Measurements from ENCODE around the gene BPHL.
"Not testable (repeated sequence)": the region's sequence is repeated elsewhere in the genome, so short reads cannot be mapped to it uniquely, and the experiment has no call there.

Gene BPHL

DNA sequence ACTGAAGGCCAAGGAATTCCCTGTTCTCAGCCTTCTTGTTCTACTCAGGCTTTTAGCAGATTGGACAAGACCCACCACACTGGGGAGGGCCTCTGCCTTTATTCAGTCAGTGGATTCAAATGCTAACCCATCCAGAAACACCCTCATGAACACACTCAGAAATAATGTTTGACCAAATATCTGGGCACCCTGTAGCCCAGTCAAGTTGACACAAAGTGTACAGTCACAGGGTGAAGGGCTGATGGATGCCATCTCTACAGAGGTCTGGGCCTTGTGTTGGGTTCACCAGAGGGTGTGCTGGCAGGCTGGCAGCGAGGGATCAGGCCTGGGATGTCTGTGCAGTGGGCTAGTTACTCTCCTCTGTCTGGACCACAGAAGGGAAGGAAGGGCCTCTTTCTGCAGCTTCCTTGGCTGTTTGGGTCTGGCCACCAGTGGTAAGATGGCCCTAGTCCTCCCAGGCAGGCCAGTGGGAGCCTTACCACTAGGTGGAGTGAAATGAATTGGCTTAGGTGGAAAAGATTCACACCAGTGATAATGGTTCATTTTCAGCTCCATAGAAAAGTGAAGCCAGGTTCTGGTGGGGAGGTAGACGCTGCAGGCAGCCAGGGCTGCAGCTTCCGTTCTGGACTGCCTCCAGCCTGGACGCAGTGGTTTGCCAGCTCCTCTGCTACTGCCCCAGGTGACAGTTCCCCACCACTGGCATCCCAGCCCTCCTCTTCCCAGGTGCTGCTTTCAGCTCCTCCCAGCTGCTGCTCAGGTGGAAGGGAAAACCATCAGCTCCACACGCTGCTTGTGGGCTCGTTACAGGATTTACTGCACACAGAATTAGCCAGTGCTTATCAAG, 29.6 kb downstream of the BPHL start:
- Histone ChIP-seq H3K4me3 (ENCODE audit: low read length in 2 of 2) (no peak overlapping the region), H3K27ac (ENCODE audit: low read depth in 2 of 2, low read length in 2 of 2) (no peak overlapping the region), H3K36me3 (ENCODE audit: control insufficient read depth in 2 of 2, insufficient read depth in 2 of 2, low read length in 2 of 2) (peaks cover 3 to 8% of the 10 kb centered on the region in 2 donors), H3K4me1 (ENCODE audit: control insufficient read depth in 2 of 2, insufficient read depth in 2 of 2, low read length in 2 of 2) (no peaks in the 10 kb centered on the region), H3K9me3 (ENCODE audit: control insufficient read depth in 2 of 2, low read length in 2 of 2) (no peaks in the 10 kb centered on the region), H3K9ac (ENCODE audit: low read depth in 1 of 2, low read length in 2 of 2) (no peak overlapping the region), H3K27me3 (ENCODE audit: control insufficient read depth in 2 of 2, insufficient read depth in 2 of 2, low read length in 2 of 2) (no peaks in the 10 kb centered on the region)

DNA sequence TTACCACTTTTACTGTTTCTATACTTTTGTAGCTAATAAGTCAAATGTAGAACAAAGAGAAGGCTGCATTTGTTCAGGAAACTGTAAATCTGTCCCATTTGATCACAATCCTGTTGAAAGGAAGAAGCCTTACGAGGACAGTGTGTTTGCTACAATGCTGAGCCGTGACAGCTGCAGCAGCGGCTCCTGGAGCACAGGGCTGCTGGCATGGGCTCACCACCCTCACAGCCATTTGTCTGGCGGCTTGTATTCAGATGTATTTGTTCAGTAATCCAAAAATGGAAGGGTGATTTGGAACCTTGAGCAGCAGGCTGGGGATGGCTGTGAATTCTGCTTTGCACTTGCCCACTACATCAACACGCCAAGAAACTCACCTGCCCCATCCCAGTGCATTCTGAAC, 33.2 kb downstream of the BPHL start:
- Histone ChIP-seq H3K27me3 (ENCODE audit: control insufficient read depth in 2 of 2, insufficient read depth in 2 of 2, low read length in 2 of 2) (no peaks in the 10 kb centered on the region), H3K36me3 (ENCODE audit: control insufficient read depth in 2 of 2, insufficient read depth in 2 of 2, low read length in 2 of 2) (peaks cover 0 to 5% of the 10 kb centered on the region in 2 donors), H3K27ac (ENCODE audit: low read depth in 2 of 2, low read length in 2 of 2) (no peak overlapping the region), H3K9me3 (ENCODE audit: control insufficient read depth in 2 of 2, low read length in 2 of 2) (no peaks in the 10 kb centered on the region), H3K9ac (ENCODE audit: low read depth in 1 of 2, low read length in 2 of 2) (no peak overlapping the region), H3K4me3 (ENCODE audit: low read length in 2 of 2) (no peak overlapping the region), H3K4me1 (ENCODE audit: control insufficient read depth in 2 of 2, insufficient read depth in 2 of 2, low read length in 2 of 2) (peaks cover 2 to 4% of the 10 kb centered on the region in 2 donors)

DNA sequence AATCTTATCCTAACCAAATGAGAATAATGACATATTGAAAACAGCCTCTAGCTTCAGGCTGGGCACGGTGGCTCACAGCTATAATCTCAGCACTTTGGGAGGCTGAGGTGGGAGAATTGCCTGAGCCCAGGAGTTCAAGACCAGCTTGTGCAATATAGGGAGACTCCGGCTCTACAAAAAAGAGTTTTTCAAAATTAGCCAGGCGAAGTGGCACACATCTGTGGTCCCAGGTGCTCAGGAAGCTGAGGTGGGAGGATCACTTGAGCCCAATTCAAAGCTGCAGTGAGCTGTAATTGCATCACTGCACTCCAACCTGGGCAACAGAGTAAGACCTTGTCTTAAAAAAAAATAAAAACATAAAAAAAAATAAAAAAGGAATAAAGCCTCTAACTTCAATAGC, 34.2 kb downstream of the BPHL start:
- Histone ChIP-seq H3K9ac (ENCODE audit: low read depth in 1 of 2, low read length in 2 of 2) (no peak overlapping the region), H3K27me3 (ENCODE audit: control insufficient read depth in 2 of 2, insufficient read depth in 2 of 2, low read length in 2 of 2) (no peaks in the 10 kb centered on the region), H3K9me3 (ENCODE audit: control insufficient read depth in 2 of 2, low read length in 2 of 2) (no peaks in the 10 kb centered on the region), H3K27ac (ENCODE audit: low read depth in 2 of 2, low read length in 2 of 2) (no peak overlapping the region), H3K4me3 (ENCODE audit: low read length in 2 of 2) (no peak overlapping the region), H3K4me1 (ENCODE audit: control insufficient read depth in 2 of 2, insufficient read depth in 2 of 2, low read length in 2 of 2) (peaks cover 6% of the 10 kb centered on the region in 2 donors), H3K36me3 (ENCODE audit: control insufficient read depth in 2 of 2, insufficient read depth in 2 of 2, low read length in 2 of 2) (peaks cover 0 to 3% of the 10 kb centered on the region in 2 donors)

DNA sequence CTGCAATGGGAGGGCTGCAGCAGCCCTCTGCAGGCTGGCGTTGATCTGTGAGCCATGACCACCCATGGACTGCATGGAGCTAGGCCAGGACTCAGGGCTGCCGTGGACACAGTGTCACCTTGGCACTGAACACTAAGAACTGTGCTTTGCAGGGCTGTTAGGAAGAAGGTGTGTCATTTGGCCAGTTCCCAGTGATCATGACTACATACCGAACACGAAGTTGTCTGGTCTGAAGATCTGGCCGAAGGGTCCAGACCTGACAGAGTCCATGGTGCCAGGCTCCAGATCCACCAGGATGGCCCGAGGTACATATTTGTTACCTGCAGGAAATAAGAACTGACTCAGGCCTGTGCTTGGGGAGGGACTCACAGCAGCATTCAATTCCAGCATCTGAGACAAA, 36.9 kb downstream of the BPHL start:
- H3K9me3 ChIP-seq (ENCODE audit: control insufficient read depth in 2 of 2, low read length in 2 of 2); H3K4me3 ChIP-seq (ENCODE audit: low read length in 2 of 2); H3K36me3 ChIP-seq (ENCODE audit: control insufficient read depth in 2 of 2, insufficient read depth in 2 of 2, low read length in 2 of 2); H3K27me3 ChIP-seq (ENCODE audit: control insufficient read depth in 2 of 2, insufficient read depth in 2 of 2, low read length in 2 of 2); H3K27ac ChIP-seq (ENCODE audit: low read depth in 2 of 2, low read length in 2 of 2); H3K9ac ChIP-seq (ENCODE audit: low read depth in 1 of 2, low read length in 2 of 2): not testable (repeated sequence)
- peaks cover 19 to 20% of the 10 kb centered on the region in 2 donors for H3K4me1 ChIP-seq (ENCODE audit: control insufficient read depth in 2 of 2, insufficient read depth in 2 of 2, low read length in 2 of 2)

DNA sequence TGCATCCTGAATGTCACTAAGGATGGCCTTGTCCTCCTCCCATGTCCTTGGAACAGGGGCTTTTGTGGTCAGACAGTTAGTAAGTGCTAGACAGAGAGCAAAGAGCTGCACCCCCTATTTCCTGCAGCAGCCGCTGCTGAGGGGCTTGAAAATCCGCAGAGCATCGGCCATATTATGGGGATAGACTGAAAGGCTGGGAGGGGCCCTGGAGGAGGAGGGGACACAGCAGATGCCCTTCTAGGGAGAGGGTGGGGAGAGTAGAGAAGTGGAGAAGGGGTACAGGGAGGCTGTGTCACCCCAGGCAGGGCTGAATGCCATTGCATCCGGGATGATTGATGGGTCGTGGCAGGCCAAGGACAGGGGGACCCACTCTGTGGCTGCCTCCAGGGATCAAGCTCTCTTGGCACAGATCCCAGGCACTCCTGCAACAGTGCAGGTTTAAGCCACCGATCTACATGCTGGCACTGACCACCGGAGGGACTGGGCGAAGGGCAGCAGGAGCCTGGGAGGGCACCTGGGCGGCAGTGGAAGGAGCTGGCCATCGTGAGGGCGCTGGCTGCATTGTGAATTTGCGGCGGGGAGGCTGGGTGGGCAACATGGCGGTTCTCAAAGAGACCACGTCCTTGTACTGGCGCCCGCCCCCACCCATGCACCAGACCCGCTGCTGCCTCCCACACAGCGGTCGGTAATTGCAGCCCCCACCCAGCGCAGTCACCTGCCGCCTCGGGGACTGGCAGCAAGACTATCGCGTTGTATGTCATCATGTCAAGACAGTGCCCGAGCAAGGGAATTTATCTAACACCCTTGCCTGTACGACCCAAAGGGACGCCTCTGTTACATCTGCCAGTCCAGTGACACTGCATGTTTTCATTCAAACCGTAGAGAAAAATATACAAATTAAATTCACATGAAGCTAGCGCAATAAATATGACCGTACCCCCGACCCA, 37.9 kb downstream of the BPHL start:
- H3K9me3 ChIP-seq (ENCODE audit: control insufficient read depth in 2 of 2, low read length in 2 of 2); H3K27me3 ChIP-seq (ENCODE audit: control insufficient read depth in 2 of 2, insufficient read depth in 2 of 2, low read length in 2 of 2); H3K36me3 ChIP-seq (ENCODE audit: control insufficient read depth in 2 of 2, insufficient read depth in 2 of 2, low read length in 2 of 2): not testable (repeated sequence)
- Histone ChIP-seq H3K27ac (ENCODE audit: low read depth in 2 of 2, low read length in 2 of 2) (peak overlapping the region; percentile 80 to 91), H3K4me1 (ENCODE audit: control insufficient read depth in 2 of 2, insufficient read depth in 2 of 2, low read length in 2 of 2) (peaks cover 19 to 20% of the 10 kb centered on the region in 2 donors), H3K9ac (ENCODE audit: low read depth in 1 of 2, low read length in 2 of 2) (peak overlapping the region; percentile 74 to 89), H3K4me3 (ENCODE audit: low read length in 2 of 2) (peak overlapping the region; percentile 78 to 84)

DNA sequence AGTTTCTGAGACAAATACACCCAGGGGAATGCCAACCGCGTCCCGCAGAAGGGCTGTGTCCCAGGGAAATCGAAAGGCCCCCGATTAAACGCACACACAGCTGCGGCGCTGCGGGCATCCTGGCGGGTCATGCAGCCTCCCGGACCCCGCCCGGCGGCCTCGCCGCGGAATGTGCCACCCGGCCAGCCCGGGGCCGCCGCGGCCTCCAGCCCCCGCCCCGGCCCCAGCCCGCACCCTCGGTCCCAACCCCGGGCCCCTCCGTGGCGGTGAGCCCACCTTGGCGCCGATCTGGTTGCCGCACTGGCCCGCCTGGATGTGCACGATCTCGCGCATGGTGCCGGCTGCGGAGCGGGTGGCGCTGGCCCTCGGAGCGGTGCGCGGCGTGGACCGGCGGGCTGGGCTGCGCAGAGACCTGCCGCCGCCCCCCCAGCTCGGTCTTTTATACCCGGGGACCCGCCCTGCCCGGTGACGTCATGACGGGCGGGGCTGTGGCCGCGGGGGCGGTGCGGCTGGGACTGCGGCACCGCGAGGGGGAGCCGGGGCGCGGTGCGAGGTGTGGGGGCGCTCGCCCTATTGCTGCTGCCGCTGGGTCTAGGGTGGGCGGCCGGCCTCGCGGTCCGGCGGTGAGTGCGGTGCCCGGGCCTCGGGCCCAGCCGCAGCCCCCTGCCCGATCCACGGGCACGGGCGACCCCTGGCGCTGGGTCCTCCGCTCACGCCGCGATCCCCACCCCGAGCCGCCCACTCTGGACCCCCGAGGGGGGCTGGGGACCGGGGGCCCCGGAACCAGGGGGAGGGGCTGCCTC, 38.8 kb downstream of the BPHL start, which contains the start of gene TUBB2A:
Gene TUBB2A (minus strand): TSS at position 414 of the 803 bp plus-strand sequence. CDS start 81 bp downstream, at position 333.
- peak within 1 kb of the TSS; percentile 75 to 89 for H3K9ac ChIP-seq (ENCODE audit: low read depth in 1 of 2, low read length in 2 of 2)
- H3K9me3 ChIP-seq (ENCODE audit: control insufficient read depth in 2 of 2, low read length in 2 of 2) = no peaks in the 10 kb centered on the region
- H3K4me1 ChIP-seq (ENCODE audit: control insufficient read depth in 2 of 2, insufficient read depth in 2 of 2, low read length in 2 of 2) = peaks cover 19 to 20% of the 10 kb centered on the region in 2 donors
- peaks cover 0 to 3% of the 10 kb centered on the region in 2 donors for H3K36me3 ChIP-seq (ENCODE audit: control insufficient read depth in 2 of 2, insufficient read depth in 2 of 2, low read length in 2 of 2)
- peak within 1 kb of the TSS; percentile 80 to 91 for H3K27ac ChIP-seq (ENCODE audit: low read depth in 2 of 2, low read length in 2 of 2)
- H3K4me3 ChIP-seq (ENCODE audit: low read length in 2 of 2) = peak within 1 kb of the TSS; percentile 78 to 84
- no peaks in the 10 kb centered on the region for H3K27me3 ChIP-seq (ENCODE audit: control insufficient read depth in 2 of 2, insufficient read depth in 2 of 2, low read length in 2 of 2)

DNA sequence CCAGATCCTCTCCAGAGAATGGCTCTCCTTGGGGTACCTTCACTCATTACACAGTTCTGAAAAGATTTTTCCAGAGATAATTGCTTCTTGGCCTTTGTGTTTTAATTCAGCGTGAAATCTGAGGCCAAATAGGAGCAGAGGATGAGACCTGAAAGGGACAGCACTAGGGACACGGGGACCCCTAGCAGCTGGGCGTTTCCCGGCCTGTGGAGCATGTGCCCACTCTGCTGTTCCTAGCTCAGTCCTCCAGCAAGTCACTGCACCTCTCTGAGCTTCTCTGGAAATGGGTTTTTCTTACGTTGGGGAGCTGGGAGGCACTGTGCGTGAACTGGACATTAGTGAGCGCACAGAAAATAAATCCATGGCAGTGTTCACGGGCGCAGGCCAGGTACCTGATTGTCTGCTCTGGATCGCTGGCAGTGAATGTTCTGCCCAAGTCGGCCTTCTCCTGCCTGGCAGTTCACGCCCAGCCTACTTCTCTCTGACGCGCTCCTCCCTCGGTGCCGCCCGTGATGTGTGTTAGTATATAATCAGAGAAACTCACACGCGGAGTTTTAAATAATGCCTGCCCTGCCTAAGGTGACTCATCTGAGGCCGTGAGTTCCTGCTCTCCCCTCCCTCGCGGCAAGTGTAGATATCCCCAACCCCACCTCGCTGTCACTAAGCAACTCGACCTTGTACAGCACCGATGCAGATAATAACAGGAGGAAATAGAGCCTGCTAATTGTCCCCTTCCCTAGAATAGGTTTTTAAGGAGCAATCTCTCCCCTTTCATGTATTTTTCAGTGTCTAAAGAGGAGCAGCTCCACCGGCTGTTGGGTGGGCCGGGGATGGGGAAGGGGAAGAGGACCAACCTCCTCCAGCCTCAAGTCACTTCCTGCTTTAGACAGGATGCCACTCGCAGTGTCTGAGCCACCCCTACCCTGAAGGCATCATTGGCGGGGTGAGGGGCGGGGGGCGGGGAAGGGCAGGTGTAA, 41.6 kb downstream of the BPHL start:
- no peaks in the 10 kb centered on the region for H3K27me3 ChIP-seq (ENCODE audit: control insufficient read depth in 2 of 2, insufficient read depth in 2 of 2, low read length in 2 of 2)
- H3K9ac ChIP-seq (ENCODE audit: low read depth in 1 of 2, low read length in 2 of 2) = peak overlapping the region; percentile 57 to 60
- no peaks in the 10 kb centered on the region for H3K9me3 ChIP-seq (ENCODE audit: control insufficient read depth in 2 of 2, low read length in 2 of 2)
- peak overlapping the region; percentile 81 to 86 for H3K27ac ChIP-seq (ENCODE audit: low read depth in 2 of 2, low read length in 2 of 2)
- peaks cover 23 to 26% of the 10 kb centered on the region in 2 donors for H3K4me1 ChIP-seq (ENCODE audit: control insufficient read depth in 2 of 2, insufficient read depth in 2 of 2, low read length in 2 of 2)
- no peaks in the 10 kb centered on the region for H3K36me3 ChIP-seq (ENCODE audit: control insufficient read depth in 2 of 2, insufficient read depth in 2 of 2, low read length in 2 of 2)
- H3K4me3 ChIP-seq (ENCODE audit: low read length in 2 of 2) = peak overlapping the region; percentile 32 to 59

DNA sequence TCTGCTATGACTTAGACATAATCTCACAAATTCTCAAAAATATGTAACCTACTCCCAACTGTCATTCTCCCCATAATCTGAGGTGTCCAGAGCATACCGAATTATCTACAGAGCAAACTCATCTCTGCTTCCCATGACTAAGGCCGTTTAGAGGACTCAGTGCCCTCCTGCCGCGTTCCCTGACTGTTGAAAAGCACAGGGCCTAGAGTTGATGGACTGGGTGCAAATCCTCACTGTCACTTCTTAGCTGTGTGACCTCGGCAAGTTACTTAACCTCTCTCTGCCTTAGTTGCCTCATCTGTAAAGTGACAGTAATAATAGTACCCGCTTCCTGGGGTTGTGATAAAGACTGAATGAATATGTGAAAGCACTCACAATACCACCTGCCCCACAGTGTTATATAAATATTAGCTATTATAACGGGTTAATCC, 43.6 kb downstream of the BPHL start:
- Histone ChIP-seq H3K9ac (ENCODE audit: low read depth in 1 of 2, low read length in 2 of 2) (no peak overlapping the region), H3K27ac (ENCODE audit: low read depth in 2 of 2, low read length in 2 of 2) (peak overlapping the region; percentile 86 to 88), H3K36me3 (ENCODE audit: control insufficient read depth in 2 of 2, insufficient read depth in 2 of 2, low read length in 2 of 2) (no peaks in the 10 kb centered on the region), H3K4me1 (ENCODE audit: control insufficient read depth in 2 of 2, insufficient read depth in 2 of 2, low read length in 2 of 2) (peaks cover 18 to 21% of the 10 kb centered on the region in 2 donors), H3K9me3 (ENCODE audit: control insufficient read depth in 2 of 2, low read length in 2 of 2) (no peaks in the 10 kb centered on the region), H3K27me3 (ENCODE audit: control insufficient read depth in 2 of 2, insufficient read depth in 2 of 2, low read length in 2 of 2) (no peaks in the 10 kb centered on the region), H3K4me3 (ENCODE audit: low read length in 2 of 2) (no peak overlapping the region)

Measured in mucosa of rectum (tissue), 2 donors.